Stimulated activated CD4-positive, alpha-beta T cell treated with anti-CD3 and anti-CD28 coated beads, TNF-alpha, amount 100 ng/mL, for 1 hour (primary cell): ENCODE results near the gene AGAP9.
"Not testable (repeated sequence)": the region's sequence is repeated elsewhere in the genome, so short reads cannot be mapped to it uniquely, and the experiment has no call there.

ENCODE experiments used
- DNase-seq, 3 donors: peaks; one replicate each; pipeline ENCODE4 v3.0.0-alpha.2; 2020; ENCODE audit warnings: low read depth in 3 of 3, low spot score in 1 of 3

Gene AGAP9

GRCh38 chr10:47458466-47459154 lies 64.8 kb downstream of the AGAP9 start:
- no peak for DNase-seq

- no peak for DNase-seq
Measured at GRCh38 chr10:47457826-47458225, 65.6 kb downstream of the AGAP9 start.

- no peak for DNase-seq
Measured at GRCh38 chr10:47457528-47457820, 66.0 kb downstream of the AGAP9 start.

- DNase-seq = no peak
Measured at GRCh38 chr10:47456794-47457527, 66.5 kb downstream of the AGAP9 start.

GRCh38 chr10:47456079-47456785 lies 67.2 kb downstream of the AGAP9 start:
- no peak for DNase-seq

- not testable (repeated sequence) for DNase-seq
Measured at GRCh38 chr10:47455350-47456078, 67.9 kb downstream of the AGAP9 start.

- DNase-seq = no peak
Measured at GRCh38 chr10:47454780-47455058, 68.7 kb downstream of the AGAP9 start.

- no peak for DNase-seq
Measured at GRCh38 chr10:47454008-47454779, 69.2 kb downstream of the AGAP9 start.

GRCh38 chr10:47453141-47454007 lies 70.1 kb downstream of the AGAP9 start:
- no peak for DNase-seq

GRCh38 chr10:47452495-47453140 lies 70.8 kb downstream of the AGAP9 start:
- DNase-seq = no peak

GRCh38 chr10:47451998-47452494 lies 71.4 kb downstream of the AGAP9 start:
- DNase-seq = no peak
